ENCODE measurements around the gene PARP12.

PARP12 gene

GRCh38 chr7:140016540-140016939, 46.2 kb downstream of the PARP12 start:
- no peaks in the 10 kb centered on the region for H3K27me3 ChIP-seq (ENCODE audit: control insufficient read depth, insufficient read depth, low read length)
- H3K4me3 ChIP-seq (ENCODE audit: low read length), result no peak overlapping the region
- H3K36me3 ChIP-seq (ENCODE audit: control insufficient read depth, insufficient read depth, low read length), result no peaks in the 10 kb centered on the region
- H3K27ac ChIP-seq (ENCODE audit: low read depth, low read length), result no peak overlapping the region
- no peaks in the 10 kb centered on the region for H3K4me1 ChIP-seq (ENCODE audit: control insufficient read depth, insufficient read depth, low read length)
- no peak overlapping the region for H3K9ac ChIP-seq (ENCODE audit: low read length)

- Histone ChIP-seq H3K4me3 (ENCODE audit: low read length) (no peak overlapping the region), H3K27ac (ENCODE audit: low read depth, low read length) (no peak overlapping the region), H3K36me3 (ENCODE audit: control insufficient read depth, insufficient read depth, low read length) (no peaks in the 10 kb centered on the region), H3K4me1 (ENCODE audit: control insufficient read depth, insufficient read depth, low read length) (no peaks in the 10 kb centered on the region), H3K27me3 (ENCODE audit: control insufficient read depth, insufficient read depth, low read length) (no peaks in the 10 kb centered on the region), H3K9ac (ENCODE audit: low read length) (no peak overlapping the region)
Observed at GRCh38 chr7:140015471-140015970, 47.2 kb downstream of the PARP12 start.

GRCh38 chr7:140014123-140014522, 48.6 kb downstream of the PARP12 start:
- Histone ChIP-seq H3K4me3 (ENCODE audit: low read length) (no peak overlapping the region), H3K36me3 (ENCODE audit: control insufficient read depth, insufficient read depth, low read length) (no peaks in the 10 kb centered on the region), H3K27ac (ENCODE audit: low read depth, low read length) (no peak overlapping the region), H3K4me1 (ENCODE audit: control insufficient read depth, insufficient read depth, low read length) (no peaks in the 10 kb centered on the region), H3K9ac (ENCODE audit: low read length) (no peak overlapping the region), H3K27me3 (ENCODE audit: control insufficient read depth, insufficient read depth, low read length) (no peaks in the 10 kb centered on the region)

GRCh38 chr7:140013676-140014075, 49.1 kb downstream of the PARP12 start:
- Histone ChIP-seq H3K4me3 (ENCODE audit: low read length) (no peak overlapping the region), H3K27me3 (ENCODE audit: control insufficient read depth, insufficient read depth, low read length) (no peaks in the 10 kb centered on the region), H3K27ac (ENCODE audit: low read depth, low read length) (no peak overlapping the region)

GRCh38 chr7:140010194-140010895, 52.4 kb downstream of the PARP12 start:
- Histone ChIP-seq H3K27me3 (ENCODE audit: control insufficient read depth, insufficient read depth, low read length) (no peaks in the 10 kb centered on the region), H3K4me3 (ENCODE audit: low read length) (no peak overlapping the region), H3K27ac (ENCODE audit: low read depth, low read length) (no peak overlapping the region), H3K36me3 (ENCODE audit: control insufficient read depth, insufficient read depth, low read length) (no peaks in the 10 kb centered on the region), H3K4me1 (ENCODE audit: control insufficient read depth, insufficient read depth, low read length) (no peaks in the 10 kb centered on the region), H3K9ac (ENCODE audit: low read length) (no peak overlapping the region)

More at GRCh38 chr7:140013676-140014075, 49.1 kb downstream of the PARP12 start:
- Histone ChIP-seq H3K36me3 (ENCODE audit: control insufficient read depth, insufficient read depth, low read length) (no peaks in the 10 kb centered on the region), H3K4me1 (ENCODE audit: control insufficient read depth, insufficient read depth, low read length) (no peaks in the 10 kb centered on the region), H3K9ac (ENCODE audit: low read length) (no peak overlapping the region)

GRCh38 chr7:140009735-140010134, 53.0 kb downstream of the PARP12 start:
- Histone ChIP-seq H3K4me3 (ENCODE audit: low read length) (no peak overlapping the region), H3K4me1 (ENCODE audit: control insufficient read depth, insufficient read depth, low read length) (no peaks in the 10 kb centered on the region), H3K9ac (ENCODE audit: low read length) (no peak overlapping the region), H3K27me3 (ENCODE audit: control insufficient read depth, insufficient read depth, low read length) (no peaks in the 10 kb centered on the region), H3K36me3 (ENCODE audit: control insufficient read depth, insufficient read depth, low read length) (no peaks in the 10 kb centered on the region), H3K27ac (ENCODE audit: low read depth, low read length) (no peak overlapping the region)

- Histone ChIP-seq H3K9ac (ENCODE audit: low read length) (no peak overlapping the region), H3K36me3 (ENCODE audit: control insufficient read depth, insufficient read depth, low read length) (no peaks in the 10 kb centered on the region), H3K4me1 (ENCODE audit: control insufficient read depth, insufficient read depth, low read length) (no peaks in the 10 kb centered on the region), H3K27me3 (ENCODE audit: control insufficient read depth, insufficient read depth, low read length) (no peaks in the 10 kb centered on the region), H3K27ac (ENCODE audit: low read depth, low read length) (no peak overlapping the region), H3K4me3 (ENCODE audit: low read length) (no peak overlapping the region)
Observed at GRCh38 chr7:140008755-140009610, 53.8 kb downstream of the PARP12 start.

DNA sequence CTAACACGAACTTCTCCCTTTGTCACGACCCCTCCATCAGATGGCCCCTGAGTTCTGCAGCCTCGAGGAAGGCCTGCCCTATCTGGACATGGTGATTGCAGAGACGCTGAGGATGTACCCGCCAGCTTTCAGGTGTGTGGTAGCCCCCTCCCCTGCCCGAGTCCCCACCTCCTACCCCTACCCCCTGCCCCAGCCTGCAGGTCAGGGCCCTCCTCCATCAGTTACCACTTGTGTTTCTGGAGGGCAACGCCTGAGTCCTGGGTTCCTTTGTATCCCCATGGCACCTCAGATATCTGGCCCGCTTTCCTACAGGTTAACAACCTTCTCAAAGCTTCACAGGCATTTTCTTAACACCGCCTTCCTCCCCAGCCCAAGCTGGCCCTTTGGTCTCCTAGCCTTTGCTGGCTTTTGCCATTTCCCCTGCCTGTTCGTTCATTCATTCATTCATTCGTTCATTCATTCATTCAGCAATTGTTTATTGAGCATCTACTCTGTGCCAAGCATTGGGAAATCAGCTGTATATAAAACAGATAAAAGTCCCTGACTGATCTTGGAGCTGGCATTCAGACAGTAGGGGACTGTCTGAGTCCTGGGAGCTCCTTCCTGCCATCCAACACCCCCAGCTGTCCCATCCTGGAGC, 55.6 kb downstream of the PARP12 start:
- no peak overlapping the region for H3K27ac ChIP-seq (ENCODE audit: low read depth, low read length)
- no peak overlapping the region for H3K9ac ChIP-seq (ENCODE audit: low read length)
- no peaks in the 10 kb centered on the region for H3K4me1 ChIP-seq (ENCODE audit: control insufficient read depth, insufficient read depth, low read length)
- no peaks in the 10 kb centered on the region for H3K36me3 ChIP-seq (ENCODE audit: control insufficient read depth, insufficient read depth, low read length)
- H3K27me3 ChIP-seq (ENCODE audit: control insufficient read depth, insufficient read depth, low read length), result no peaks in the 10 kb centered on the region
- H3K4me3 ChIP-seq (ENCODE audit: low read length), result no peak overlapping the region

DNA sequence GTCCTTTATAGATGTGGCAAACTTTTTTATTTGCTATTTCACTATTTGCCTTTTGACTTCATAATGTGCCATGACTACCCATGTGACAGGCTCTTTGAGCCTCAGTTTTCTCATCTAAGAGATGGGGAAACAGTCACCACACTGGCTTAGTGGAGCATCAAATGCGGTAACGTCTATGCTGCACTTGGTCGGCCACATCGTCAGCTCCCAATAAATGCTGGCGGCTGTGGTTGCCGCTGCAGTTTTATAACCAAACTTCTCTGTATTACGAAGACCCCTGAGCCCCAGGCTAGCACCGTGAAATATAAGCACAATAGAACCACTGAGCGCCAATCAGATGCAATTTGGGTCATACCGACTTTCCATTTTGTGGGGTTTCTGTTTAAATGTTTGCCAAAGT, 56.2 kb downstream of the PARP12 start:
- Histone ChIP-seq H3K4me1 (ENCODE audit: control insufficient read depth, insufficient read depth, low read length) (no peaks in the 10 kb centered on the region), H3K36me3 (ENCODE audit: control insufficient read depth, insufficient read depth, low read length) (no peaks in the 10 kb centered on the region), H3K27ac (ENCODE audit: low read depth, low read length) (no peak overlapping the region), H3K9ac (ENCODE audit: low read length) (no peak overlapping the region), H3K27me3 (ENCODE audit: control insufficient read depth, insufficient read depth, low read length) (no peaks in the 10 kb centered on the region), H3K4me3 (ENCODE audit: low read length) (no peak overlapping the region)

DNA sequence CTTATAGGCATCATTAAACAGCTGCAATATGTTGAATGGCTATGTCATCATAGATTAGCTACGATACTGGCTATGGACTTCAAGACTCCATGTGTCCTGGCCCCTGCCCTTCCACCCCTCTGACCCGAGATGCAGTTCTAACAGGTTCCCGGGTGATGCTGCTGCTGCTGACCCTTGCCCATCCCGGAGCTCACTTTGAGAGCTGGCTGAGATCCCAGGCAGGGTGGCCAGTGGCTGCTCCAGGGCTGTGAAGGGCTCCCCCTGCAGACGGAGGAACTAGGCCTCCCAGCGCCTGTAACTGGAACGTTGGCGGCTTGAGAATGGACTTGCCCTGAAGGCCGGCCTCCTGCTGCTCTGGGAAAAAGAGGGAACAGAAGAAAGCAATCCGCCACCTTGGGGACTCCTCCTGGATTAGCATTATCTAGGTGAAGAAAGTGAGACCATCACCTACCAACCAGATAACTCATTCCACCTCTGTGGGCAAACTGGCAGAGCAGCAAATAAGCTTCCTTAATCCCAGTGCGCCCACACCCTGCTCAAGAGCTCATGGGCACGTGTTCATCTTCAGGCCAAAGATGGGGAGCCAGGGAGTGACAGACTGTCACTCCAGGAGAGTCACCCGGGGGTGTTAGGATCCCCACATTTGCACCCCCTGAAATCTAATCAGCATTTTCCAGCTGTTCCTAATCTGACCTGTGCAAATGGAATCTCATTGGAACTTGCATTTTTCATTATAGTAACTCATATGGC, 56.8 kb downstream of the PARP12 start:
- H3K27ac ChIP-seq (ENCODE audit: low read depth, low read length), result no peak overlapping the region
- no peaks in the 10 kb centered on the region for H3K4me1 ChIP-seq (ENCODE audit: control insufficient read depth, insufficient read depth, low read length)

GRCh38 chr7:140005341-140005740, 57.4 kb downstream of the PARP12 start:
- no peak overlapping the region for H3K4me3 ChIP-seq (ENCODE audit: low read length)
- no peaks in the 10 kb centered on the region for H3K4me1 ChIP-seq (ENCODE audit: control insufficient read depth, insufficient read depth, low read length)
- H3K36me3 ChIP-seq (ENCODE audit: control insufficient read depth, insufficient read depth, low read length), result no peaks in the 10 kb centered on the region
- no peak overlapping the region for H3K9ac ChIP-seq (ENCODE audit: low read length)
- no peaks in the 10 kb centered on the region for H3K27me3 ChIP-seq (ENCODE audit: control insufficient read depth, insufficient read depth, low read length)
- H3K27ac ChIP-seq (ENCODE audit: low read depth, low read length), result no peak overlapping the region

More for the DNA sequence above, 56.8 kb downstream of the PARP12 start:
- no peak overlapping the region for H3K4me3 ChIP-seq (ENCODE audit: low read length)
- H3K36me3 ChIP-seq (ENCODE audit: control insufficient read depth, insufficient read depth, low read length), result no peaks in the 10 kb centered on the region
- H3K27me3 ChIP-seq (ENCODE audit: control insufficient read depth, insufficient read depth, low read length), result no peaks in the 10 kb centered on the region
- no peak overlapping the region for H3K9ac ChIP-seq (ENCODE audit: low read length)

DNA sequence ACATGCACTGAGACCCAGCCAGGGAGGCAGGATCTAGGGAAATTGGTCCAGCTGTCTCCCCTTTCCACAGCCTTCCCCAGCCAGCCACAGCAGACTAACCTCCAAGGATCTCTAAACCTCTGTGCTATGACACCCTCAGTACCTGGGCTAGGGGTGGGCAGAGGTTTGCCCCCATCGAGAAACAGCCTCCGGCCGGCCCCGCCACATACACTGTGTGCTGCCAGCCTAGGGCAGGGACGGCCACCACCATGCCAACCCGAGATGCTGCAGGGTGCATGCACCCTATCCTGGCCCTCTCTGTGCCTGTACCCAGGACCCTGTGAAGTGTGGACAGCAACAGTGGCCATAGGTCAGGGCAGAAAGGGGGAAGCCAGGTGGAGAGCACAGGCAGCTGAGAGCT, 58.1 kb downstream of the PARP12 start:
- Histone ChIP-seq H3K27ac (ENCODE audit: low read depth, low read length) (no peak overlapping the region), H3K27me3 (ENCODE audit: control insufficient read depth, insufficient read depth, low read length) (no peaks in the 10 kb centered on the region), H3K9ac (ENCODE audit: low read length) (no peak overlapping the region), H3K4me1 (ENCODE audit: control insufficient read depth, insufficient read depth, low read length) (no peaks in the 10 kb centered on the region), H3K36me3 (ENCODE audit: control insufficient read depth, insufficient read depth, low read length) (no peaks in the 10 kb centered on the region), H3K4me3 (ENCODE audit: low read length) (no peak overlapping the region)
